H1 (cell line): ENCODE measurements around the gene ZNF680. TPM values are rescaled to one million over a fixed set of nuclear protein-coding genes. Genes with fewer than 3 reads are reported as not detected.

ENCODE experiments used
- CTCF ChIA-PET: fragments of 300-600 bp; sonication (Branson Sonifier 250); formaldehyde crosslinking; loops from one replicate; lab custom pipeline; 2021; ENCODE audit not compliant: partially characterized antibody; lab: Charles Lee
- POLR2A ChIA-PET: fragments of 300-600 bp; sonication (Branson Sonifier 250); formaldehyde crosslinking; loops from one replicate; lab custom pipeline; 2021; ENCODE audit warnings: inconsistent platforms; ENCODE audit not compliant: partially characterized antibody; lab: Charles Lee
- DNase-seq, 2 experiments: peaks; one replicate each; pipeline versions ENCODE4 v3.0.0 to v3.0.0-alpha.2; 2010 to 2022; ENCODE audit warnings: low spot score in 2 of 2, low read depth in 1 of 2, mixed read lengths in 1 of 2
- FAIRE-seq: peaks from 2 replicates; lab custom pipeline; 2011; peaks lifted over from hg19 to GRCh38; lab: Jason Lieb, UNC
- H2AFZ ChIP-seq: 2 replicates; pipeline ENCODE4 v1.8.1; 2012; ENCODE audit warnings: low read length, inconsistent platforms
- H2AK5ac ChIP-seq: 2 replicates; pipeline ENCODE4 v1.6.1; 2013; ENCODE audit warnings: low read depth, low read length
- H2BK120ac ChIP-seq: replicated peaks from 2 replicates; pipeline ENCODE3; 2013; ENCODE audit warnings: low read depth, low read length, inconsistent platforms
- H2BK12ac ChIP-seq: 2 replicates; pipeline ENCODE4 v1.6.1; 2013; ENCODE audit warnings: low read depth, low read length
- H2BK15ac ChIP-seq: 2 replicates; pipeline ENCODE4 v1.6.1; 2013; ENCODE audit warnings: low read length
- H2BK20ac ChIP-seq: 2 replicates; pipeline ENCODE4 v1.6.1; 2013; ENCODE audit warnings: low read length
- H2BK5ac ChIP-seq: 2 replicates; pipeline ENCODE4 v1.6.1; 2013; ENCODE audit warnings: low read depth, low read length
- H3K14ac ChIP-seq: 2 replicates; pipeline ENCODE4 v1.6.1; 2013; ENCODE audit warnings: inconsistent platforms; ENCODE audit not compliant: insufficient read length
- H3K18ac ChIP-seq: 2 replicates; pipeline ENCODE4 v1.6.1; 2013; ENCODE audit warnings: low read length; ENCODE audit errors: extremely low read depth
- H3K23ac ChIP-seq: 2 replicates; pipeline ENCODE4 v1.6.1; 2013; ENCODE audit warnings: inconsistent platforms; ENCODE audit not compliant: insufficient read length
- H3K23me2 ChIP-seq: 2 replicates; pipeline ENCODE4 v1.6.1; 2013; ENCODE audit warnings: low read depth, low read length
- H3K27ac ChIP-seq: 2 replicates; pipeline ENCODE4 v1.6.1; 2011; ENCODE audit warnings: low read depth, low read length, inconsistent platforms
- H3K27me3 ChIP-seq, 4 experiments: replicated peaks in 1 of 4; 1 replicate in 1 of 4; 2 replicates in 3 of 4; pipeline versions ENCODE4 v1.6.1 to v1.8.1; 2011 to 2013; ENCODE audit warnings: low read length in 3 of 4, mild to moderate bottlenecking in 3 of 4, inconsistent platforms in 2 of 4, mixed read lengths in 2 of 4, moderate library complexity in 1 of 4; ENCODE audit not compliant: control insufficient read depth in 3 of 4, insufficient read depth in 3 of 4; ENCODE audit errors: extremely low read depth in 1 of 4
- H3K36me3 ChIP-seq, 4 experiments: 2 replicates each; pipeline versions ENCODE4 v1.6.1 to v1.8.1; 2011 to 2013; ENCODE audit warnings: mild to moderate bottlenecking in 4 of 4, low read length in 3 of 4, moderate library complexity in 2 of 4, control low read depth in 1 of 4, inconsistent platforms in 1 of 4; ENCODE audit not compliant: insufficient read depth in 4 of 4, control insufficient read depth in 2 of 4
- H3K4ac ChIP-seq: replicated peaks from 2 replicates; pipeline ENCODE3; 2013; ENCODE audit warnings: low read length, low read depth, mixed read lengths, inconsistent platforms; ENCODE audit not compliant: insufficient read length
- H3K4me1 ChIP-seq, 4 experiments: replicated peaks in 1 of 4; 1 replicate in 1 of 4; 2 replicates in 3 of 4; pipeline versions ENCODE4 v1.6.1 to v1.8.1; 2011 to 2013; ENCODE audit warnings: low read length in 3 of 4, inconsistent platforms in 2 of 4, mixed read lengths in 1 of 4; ENCODE audit not compliant: insufficient read depth in 4 of 4, control insufficient read depth in 3 of 4
- H3K4me2 ChIP-seq, 2 experiments: 2 replicates each; pipeline versions ENCODE4 v1.6.1 to v1.8.1; 2011 to 2013; ENCODE audit warnings: low read depth in 2 of 2, low read length in 2 of 2, control low read depth in 1 of 2, inconsistent platforms in 1 of 2, mild to moderate bottlenecking in 1 of 2; ENCODE audit not compliant: insufficient read depth in 1 of 2
- H3K4me3 ChIP-seq, 4 experiments: fragments of 200-600, 300-600 bp in 1 of 4; sonication (generic), shearing (Covaris generic), sonication (Bioruptor Twin) in 1 of 4; 2 replicates each; pipeline versions ENCODE4 v1.5.1 to v1.8.1; 2011 to 2016; ENCODE audit warnings: low read length in 4 of 4, low read depth in 3 of 4, control low read depth in 2 of 4, inconsistent platforms in 2 of 4, mild to moderate bottlenecking in 2 of 4, mixed read lengths in 1 of 4, moderate library complexity in 1 of 4; ENCODE audit not compliant: insufficient read depth in 2 of 4; ENCODE audit errors: extremely low read depth in 1 of 4
- H3K56ac ChIP-seq: replicated peaks from 2 replicates; pipeline ENCODE3; 2013; ENCODE audit warnings: low read depth, mild to moderate bottlenecking, mixed read lengths, low read length, inconsistent platforms; ENCODE audit not compliant: insufficient read length
- H3K79me1 ChIP-seq: 2 replicates; pipeline ENCODE4 v1.6.1; 2013; ENCODE audit warnings: low read depth, low read length, control low read depth
- H3K79me2 ChIP-seq, 2 experiments: 2 replicates each; pipeline versions ENCODE4 v1.6.1 to v1.8.1; 2012 to 2013; ENCODE audit warnings: low read length in 2 of 2, mild to moderate bottlenecking in 2 of 2, inconsistent platforms in 1 of 2; ENCODE audit not compliant: insufficient read depth in 2 of 2, control insufficient read depth in 1 of 2
- H3K9ac ChIP-seq, 4 experiments: replicated peaks in 1 of 4; 1 replicate in 1 of 4; 2 replicates in 3 of 4; pipeline versions ENCODE4 v1.6.1 to v1.8.1; 2011 to 2013; ENCODE audit warnings: low read depth in 3 of 4, low read length in 3 of 4, control low read depth in 2 of 4, mild to moderate bottlenecking in 2 of 4, moderate library complexity in 2 of 4, inconsistent platforms in 1 of 4; ENCODE audit errors: extremely low read depth in 1 of 4
- H3K9me3 ChIP-seq, 2 experiments: 2 replicates each; pipeline versions ENCODE4 v1.6.1 to v1.8.1; 2012 to 2013; ENCODE audit warnings: mild to moderate bottlenecking in 2 of 2, moderate library complexity in 2 of 2, control low read depth in 1 of 2, inconsistent platforms in 1 of 2, low read depth in 1 of 2, low read length in 1 of 2, mixed read lengths in 1 of 2; ENCODE audit not compliant: insufficient read depth in 2 of 2
- H4K20me1 ChIP-seq, 2 experiments: replicated peaks in 1 of 2; 2 replicates each; pipeline versions ENCODE3 to v1.8.1; 2011 to 2013; ENCODE audit warnings: inconsistent platforms in 2 of 2, low read length in 2 of 2, mild to moderate bottlenecking in 1 of 2; ENCODE audit not compliant: insufficient read depth in 2 of 2, control insufficient read depth in 1 of 2
- H4K5ac ChIP-seq: 2 replicates; pipeline ENCODE4 v1.6.1; 2013; ENCODE audit warnings: low read length, low read depth, mixed read lengths, inconsistent platforms; ENCODE audit not compliant: insufficient read length
- H4K8ac ChIP-seq: 2 replicates; pipeline ENCODE4 v1.8.0; 2013; ENCODE audit warnings: mild to moderate bottlenecking, moderate library complexity, low read length, inconsistent platforms; ENCODE audit not compliant: insufficient read depth; ENCODE audit errors: extremely low read depth
- H4K91ac ChIP-seq: replicated peaks from 2 replicates; pipeline ENCODE3; 2013; ENCODE audit warnings: low read length, mixed read lengths, inconsistent platforms; ENCODE audit not compliant: insufficient read length
- CBX8 ChIP-seq: fragments of 300-800, 300-1000 bp; sonication (generic); IDR thresholded peaks from 2 replicates; pipeline ENCODE4 v1.7.1; 2016; ENCODE audit warnings: low read depth, low read length, borderline replicate concordance
- PHF8 ChIP-seq: fragments of 200-600 bp; sonication (generic); conservative IDR thresholded peaks from 2 replicates; pipeline ENCODE4 v1.7.1; 2012; ENCODE audit warnings: low read depth, mild to moderate bottlenecking, inconsistent platforms, low read length, moderate library complexity
- WGBS, 2 experiments: shearing (Covaris generic) in 1 of 2; methylation state at CpG; one replicate each; pipeline versions ENCODE4 v1.1.6 to v1.1.7; 2013 to 2015; ENCODE audit warnings: low lambda C conversion rate in 2 of 2, mixed read lengths in 2 of 2, inconsistent platforms in 1 of 2, low coverage in 1 of 2, missing lambda C conversion rate in 1 of 2; ENCODE audit not compliant: insufficient replicate concordance in 2 of 2, insufficient coverage in 1 of 2, insufficient read length in 1 of 2; ENCODE audit errors: extremely low coverage in 1 of 2, missing lambda C conversion rate in 1 of 2; 5-methylcytosine and 5-hydroxymethylcytosine counted together
- polyA plus RNA-seq, 7 experiments: library from polyadenylated mRNA; depleted of rRNA in 3 of 7; stranded (reverse) in 5 of 7; unstranded in 2 of 7; fragments of >200 nt in 5 of 7; fragments of 200-250 nt in 2 of 7; gene quantifications; 1 replicate in 5 of 7; 2 replicates in 1 of 7; 4 replicates in 1 of 7; pipeline versions ENCODE4 v1.2.1 to v1.2.3, GENCODE V29; 2011 to 2013; ENCODE audit warnings: missing spikeins in 2 of 7, mixed read lengths in 2 of 7
- total RNA-seq: library from RNA; stranded (reverse); fragmentation: NEBNext Ultra II Directional; extraction: Animal tissue kit (Norgen Biotek cat#: 25700); gene quantifications from 2 replicates; pipeline ENCODE4 v1.2.1, GENCODE V29; 2021

Gene ZNF680
- total and polyA plus RNA-seq, 2 of the 8 experiments (the other 6 are each of a cell fraction or from before 2014, with no cell fraction given), result 15.3 TPM; not detected in 1

DNA sequence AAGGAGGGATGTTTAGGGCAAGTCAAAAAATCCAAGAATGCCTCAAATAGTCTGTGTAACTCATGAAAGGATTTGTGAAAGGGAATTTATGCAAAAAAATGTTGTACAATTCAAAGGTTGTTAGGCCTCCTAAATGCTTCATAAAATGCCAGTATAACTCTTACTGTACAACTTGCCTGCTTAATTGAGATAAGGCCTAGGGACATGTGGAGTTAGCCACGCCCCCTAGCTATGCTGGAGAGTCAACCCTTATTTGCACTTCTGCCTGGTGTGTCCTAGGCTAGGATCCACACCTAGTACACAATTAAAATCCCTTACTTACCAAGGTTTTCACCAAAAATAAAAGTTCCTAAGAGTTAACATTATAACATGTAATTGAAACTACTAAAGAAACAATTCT is 77.2 kb downstream of the ZNF680 start:
- no peak for FAIRE-seq
- Histone ChIP-seq H4K91ac (no peak overlapping the region), H3K4me2 (no peak overlapping the region), H2AFZ (no peak overlapping the region), H3K4me3 (no peak overlapping the region), H2BK15ac (no peak overlapping the region), H3K36me3 (no peaks in the 10 kb centered on the region), H3K18ac (no peak overlapping the region), H3K27me3 (no peaks in the 10 kb centered on the region), H2AK5ac (no peak overlapping the region), H4K20me1 (no peaks in the 10 kb centered on the region), H3K4me1 (no peaks in the 10 kb centered on the region), H3K23ac (no peak overlapping the region), H3K27ac (no peak overlapping the region), H3K23me2 (no peaks in the 10 kb centered on the region), H2BK20ac (no peak overlapping the region), H3K9me3 (peaks cover 56 to 71% of the 10 kb centered on the region in 2 experiments), H3K79me2 (no peaks in the 10 kb centered on the region), H2BK5ac (no peak overlapping the region), H4K8ac (no peak overlapping the region), H4K5ac (no peak overlapping the region), H3K9ac (no peak overlapping the region), H3K79me1 (no peaks in the 10 kb centered on the region), H3K56ac (no peak overlapping the region), H3K4ac (no peak overlapping the region), H2BK120ac (no peak overlapping the region), H3K14ac (no peak overlapping the region), H2BK12ac (no peak overlapping the region)
- ChIA-PET POLR2A (no interaction called here), CTCF (no interaction called here)
- TF ChIP-seq PHF8, result no peak
- no peak for TF ChIP-seq CBX8
- 58% methylated on average over 1 of the region's 1 CpG; no CpG with 5 or more reads in 1 of the 2 experiments for WGBS, 2 experiments
- no peak for DNase-seq

Other genes starting within 250 kb of the ZNF680 start
- not detected in 2 replicates for gene ZNF736, start 249.1 kb downstream of the ZNF680 start, total RNA-seq
- gene ZNF736, start 249.1 kb downstream of the ZNF680 start, polyA plus RNA-seq (2011; rRNA removed), result not detected in 2 replicates
- gene ZNF107, start 103.1 kb upstream of the ZNF680 start, total RNA-seq, result 27.5 and 31.0 TPM in 2 replicates
- gene ZNF107, start 103.1 kb upstream of the ZNF680 start, polyA plus RNA-seq (2011; rRNA removed), result 3.4 and 3.5 TPM in 2 replicates
- 20.2 and 22.6 TPM in 2 replicates for gene ZNF138, start 231.4 kb upstream of the ZNF680 start, total RNA-seq
- gene ZNF138, start 231.4 kb upstream of the ZNF680 start, polyA plus RNA-seq (2011; rRNA removed), result 4.5 and 7.5 TPM in 2 replicates